OCI-LY1 (cell line): Measurements from ENCODE around the gene COPZ1.
"Not testable (repeated sequence)": the region's sequence is repeated elsewhere in the genome, so short reads cannot be mapped to it uniquely, and the experiment has no call there.

Experiments
- EZH2 ChIP-seq: fragments of 200-600 bp; sonication (generic), shearing (Covaris generic); IDR thresholded peaks from 2 replicates; pipeline ENCODE4 v1.8.0; 2017; ENCODE audit warnings: borderline replicate concordance, mixed run types, mild to moderate bottlenecking, antibody characterized with exemption, low read length, moderate library complexity, mixed read lengths
- TF ChIP-seq, protein P1 (sequence below): fragments of 200-600 bp; sonication (generic), shearing (Covaris generic); IDR thresholded peaks from 2 replicates; pipeline ENCODE4 v1.5.1; 2017; ENCODE audit warnings: mild to moderate bottlenecking, antibody characterized with exemption, low read length, moderate library complexity, mixed read lengths

DNA sequence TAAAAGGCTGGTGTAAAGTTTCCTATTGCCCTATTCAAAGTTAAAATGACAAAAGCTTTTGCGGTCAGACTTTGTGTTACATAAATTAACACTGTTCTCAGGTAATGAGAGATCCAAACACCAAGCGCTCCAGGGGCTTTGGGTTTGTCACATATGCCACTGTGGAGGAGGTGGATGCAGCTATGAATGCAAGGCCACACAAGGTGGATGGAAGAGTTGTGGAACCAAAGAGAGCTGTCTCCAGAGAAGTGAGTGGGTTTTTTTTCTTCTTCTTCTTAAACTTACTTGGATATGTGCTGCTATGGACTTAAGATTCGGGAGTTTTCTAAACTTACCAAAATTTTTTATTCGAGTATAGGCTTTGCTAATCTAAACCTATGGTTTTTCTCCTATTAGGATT is 43.2 kb upstream of the COPZ1 start:
- TF ChIP-seq, protein P1, sequence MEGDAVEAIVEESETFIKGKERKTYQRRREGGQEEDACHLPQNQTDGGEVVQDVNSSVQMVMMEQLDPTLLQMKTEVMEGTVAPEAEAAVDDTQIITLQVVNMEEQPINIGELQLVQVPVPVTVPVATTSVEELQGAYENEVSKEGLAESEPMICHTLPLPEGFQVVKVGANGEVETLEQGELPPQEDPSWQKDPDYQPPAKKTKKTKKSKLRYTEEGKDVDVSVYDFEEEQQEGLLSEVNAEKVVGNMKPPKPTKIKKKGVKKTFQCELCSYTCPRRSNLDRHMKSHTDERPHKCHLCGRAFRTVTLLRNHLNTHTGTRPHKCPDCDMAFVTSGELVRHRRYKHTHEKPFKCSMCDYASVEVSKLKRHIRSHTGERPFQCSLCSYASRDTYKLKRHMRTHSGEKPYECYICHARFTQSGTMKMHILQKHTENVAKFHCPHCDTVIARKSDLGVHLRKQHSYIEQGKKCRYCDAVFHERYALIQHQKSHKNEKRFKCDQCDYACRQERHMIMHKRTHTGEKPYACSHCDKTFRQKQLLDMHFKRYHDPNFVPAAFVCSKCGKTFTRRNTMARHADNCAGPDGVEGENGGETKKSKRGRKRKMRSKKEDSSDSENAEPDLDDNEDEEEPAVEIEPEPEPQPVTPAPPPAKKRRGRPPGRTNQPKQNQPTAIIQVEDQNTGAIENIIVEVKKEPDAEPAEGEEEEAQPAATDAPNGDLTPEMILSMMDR = not testable (repeated sequence)
- not testable (repeated sequence) for TF ChIP-seq EZH2
